Chondrocyte (in vitro differentiated cells): ENCODE measurements around the gene GNE. TPM values are rescaled to one million over a fixed set of nuclear protein-coding genes. Genes with fewer than 3 reads are reported as not detected.

ENCODE experiments used
- DNase-seq: peaks from one replicate; pipeline ENCODE4 v3.0.0; 2021; ENCODE audit warnings: mixed read lengths, low spot score
- H3K27ac Mint-ChIP-seq: one replicate; pipeline ENCODE4 v1.8.0; 2021; ENCODE audit warnings: mild to moderate bottlenecking, moderate library complexity, mixed read lengths; ENCODE audit not compliant: unreplicated experiment
- H3K27me3 Mint-ChIP-seq: 2 replicates; pipeline ENCODE4 v1.8.0; 2021; ENCODE audit warnings: low read depth, mixed read lengths
- H3K36me3 Mint-ChIP-seq: 2 replicates; pipeline ENCODE4 v1.8.0; 2021; ENCODE audit warnings: low read depth, mixed read lengths
- H3K4me1 Mint-ChIP-seq: 2 replicates; pipeline ENCODE4 v1.8.0; 2021; ENCODE audit warnings: low read depth, mild to moderate bottlenecking, mixed read lengths
- H3K4me3 Mint-ChIP-seq: one replicate; pipeline ENCODE4 v1.8.0; 2021; ENCODE audit warnings: mild to moderate bottlenecking, moderate library complexity, mixed read lengths; ENCODE audit not compliant: unreplicated experiment
- H3K9me3 Mint-ChIP-seq: 2 replicates; pipeline ENCODE4 v1.8.0; 2021; ENCODE audit warnings: low read depth, mixed read lengths
- CTCF ChIP-seq: fragments of 200-600 bp; sonication (generic); IDR thresholded peaks from 2 replicates; pipeline ENCODE4 v1.5.0; 2021; ENCODE audit warnings: antibody characterized with exemption, mild to moderate bottlenecking, moderate library complexity
- total RNA-seq: library from RNA; stranded (reverse); gene quantifications from 3 replicates; pipeline ENCODE4 v1.2.1, GENCODE V29; 2021

GNE gene
- total RNA-seq, 1 donor from 2014 or later = 17.8 TPM

GRCh38 chr9:36237230-36237629 lies 21.0 kb downstream of the GNE start:
- Mint-ChIP-seq H3K9me3 (no peaks in the 10 kb centered on the region), H3K4me3 (no peak overlapping the region), H3K36me3 (peaks cover 20% of the 10 kb centered on the region), H3K27me3 (no peaks in the 10 kb centered on the region), H3K4me1 (no peaks in the 10 kb centered on the region), H3K27ac (no peak overlapping the region)
- no peak for TF ChIP-seq CTCF
- no peak for DNase-seq

GRCh38 chr9:36222449-36222848 lies 35.8 kb downstream of the GNE start:
- H3K27ac Mint-ChIP-seq = no peak overlapping the region
- peaks cover 7% of the 10 kb centered on the region for H3K4me1 Mint-ChIP-seq
- peaks cover 43% of the 10 kb centered on the region for H3K36me3 Mint-ChIP-seq
- no peak for TF ChIP-seq CTCF
- H3K27me3 Mint-ChIP-seq = no peaks in the 10 kb centered on the region
- no peak overlapping the region for H3K4me3 Mint-ChIP-seq
- H3K9me3 Mint-ChIP-seq = no peaks in the 10 kb centered on the region
- DNase-seq = no peak

- no peaks in the 10 kb centered on the region for H3K27me3 Mint-ChIP-seq
- DNase-seq = no peak
- peaks cover 44% of the 10 kb centered on the region for H3K36me3 Mint-ChIP-seq
- H3K27ac Mint-ChIP-seq = no peak overlapping the region
- no peaks in the 10 kb centered on the region for H3K9me3 Mint-ChIP-seq
- H3K4me1 Mint-ChIP-seq = peaks cover 10% of the 10 kb centered on the region
- H3K4me3 Mint-ChIP-seq = no peak overlapping the region
- no peak for TF ChIP-seq CTCF
Observed at GRCh38 chr9:36221667-36222066, 36.6 kb downstream of the GNE start.

- H3K27ac Mint-ChIP-seq = no peak overlapping the region
- peaks cover 42% of the 10 kb centered on the region for H3K36me3 Mint-ChIP-seq
- TF ChIP-seq CTCF = no peak
- H3K9me3 Mint-ChIP-seq = no peaks in the 10 kb centered on the region
- no peaks in the 10 kb centered on the region for H3K27me3 Mint-ChIP-seq
- peaks cover 21% of the 10 kb centered on the region for H3K4me1 Mint-ChIP-seq
- no peak overlapping the region for H3K4me3 Mint-ChIP-seq
- DNase-seq = no peak
Observed at GRCh38 chr9:36218411-36218901, 39.8 kb downstream of the GNE start.

GRCh38 chr9:36218011-36218410 lies 40.2 kb downstream of the GNE start:
- no peak for TF ChIP-seq CTCF
- H3K4me3 Mint-ChIP-seq = no peak overlapping the region
- no peaks in the 10 kb centered on the region for H3K27me3 Mint-ChIP-seq
- H3K27ac Mint-ChIP-seq = no peak overlapping the region
- no peaks in the 10 kb centered on the region for H3K9me3 Mint-ChIP-seq
- H3K4me1 Mint-ChIP-seq = peaks cover 21% of the 10 kb centered on the region
- H3K36me3 Mint-ChIP-seq = peaks cover 40% of the 10 kb centered on the region
- no peak for DNase-seq
